Uterus (tissue), 2 donors: ENCODE data around the gene DAD1.

ENCODE experiments used
- POLR2A ChIP-seq, 2 donors: fragments of 450-650 bp; IDR thresholded peaks; one replicate each; pipeline ENCODE4 v1.6.1; 2016; ENCODE audit warnings: antibody characterized with exemption in 2 of 2, mild to moderate bottlenecking in 1 of 2, moderate library complexity in 1 of 2
- TF ChIP-seq, protein P1 (sequence below), 4 experiments: fragments of 200-600 bp in 2 of 4; fragments of 450-650 bp in 2 of 4; sonication (generic) in 2 of 4; IDR thresholded peaks; one replicate each; pipeline ENCODE4 v1.5.1; 2016 to 2019; ENCODE audit warnings: antibody characterized with exemption in 4 of 4, mild to moderate bottlenecking in 2 of 4, moderate library complexity in 1 of 4

GRCh38 chr14:22539831-22540230 lies 49.2 kb downstream of the DAD1 start:
- no peak for TF ChIP-seq POLR2A (IDR thresholded peaks at IDR 0.05)
- TF ChIP-seq, protein P1, sequence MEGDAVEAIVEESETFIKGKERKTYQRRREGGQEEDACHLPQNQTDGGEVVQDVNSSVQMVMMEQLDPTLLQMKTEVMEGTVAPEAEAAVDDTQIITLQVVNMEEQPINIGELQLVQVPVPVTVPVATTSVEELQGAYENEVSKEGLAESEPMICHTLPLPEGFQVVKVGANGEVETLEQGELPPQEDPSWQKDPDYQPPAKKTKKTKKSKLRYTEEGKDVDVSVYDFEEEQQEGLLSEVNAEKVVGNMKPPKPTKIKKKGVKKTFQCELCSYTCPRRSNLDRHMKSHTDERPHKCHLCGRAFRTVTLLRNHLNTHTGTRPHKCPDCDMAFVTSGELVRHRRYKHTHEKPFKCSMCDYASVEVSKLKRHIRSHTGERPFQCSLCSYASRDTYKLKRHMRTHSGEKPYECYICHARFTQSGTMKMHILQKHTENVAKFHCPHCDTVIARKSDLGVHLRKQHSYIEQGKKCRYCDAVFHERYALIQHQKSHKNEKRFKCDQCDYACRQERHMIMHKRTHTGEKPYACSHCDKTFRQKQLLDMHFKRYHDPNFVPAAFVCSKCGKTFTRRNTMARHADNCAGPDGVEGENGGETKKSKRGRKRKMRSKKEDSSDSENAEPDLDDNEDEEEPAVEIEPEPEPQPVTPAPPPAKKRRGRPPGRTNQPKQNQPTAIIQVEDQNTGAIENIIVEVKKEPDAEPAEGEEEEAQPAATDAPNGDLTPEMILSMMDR (IDR thresholded peaks at IDR 0.05), result no peak
